ENCODE measurements around the gene DUSP2.

The DUSP2 gene

GRCh38 chr2:96113367-96113677 is 31.9 kb downstream of the DUSP2 start:
- DNase-seq = no peak

GRCh38 chr2:96112501-96113366 is 32.5 kb downstream of the DUSP2 start:
- DNase-seq = no peak

- DNase-seq = no peak
Measured at GRCh38 chr2:96111823-96112500, 33.3 kb downstream of the DUSP2 start.

GRCh38 chr2:96111257-96111640 is 34.0 kb downstream of the DUSP2 start:
- DNase-seq = no peak

- DNase-seq = no peak
Measured at GRCh38 chr2:96110621-96111256, 34.5 kb downstream of the DUSP2 start.

- DNase-seq = no peak
Measured at GRCh38 chr2:96109931-96110511, 35.2 kb downstream of the DUSP2 start.

GRCh38 chr2:96109361-96109680 is 35.9 kb downstream of the DUSP2 start:
- DNase-seq = no peak

GRCh38 chr2:96108541-96109360 is 36.5 kb downstream of the DUSP2 start:
- DNase-seq = no peak

- no peak for DNase-seq
Measured at GRCh38 chr2:96108151-96108540, 37.1 kb downstream of the DUSP2 start.

GRCh38 chr2:96107708-96108065 is 37.6 kb downstream of the DUSP2 start:
- DNase-seq = no peak

- DNase-seq = no peak
Measured at GRCh38 chr2:96106991-96107707, 38.1 kb downstream of the DUSP2 start.

GRCh38 chr2:96105994-96106715 is 39.1 kb downstream of the DUSP2 start:
- DNase-seq = no peak

GRCh38 chr2:96105152-96105915 is 39.9 kb downstream of the DUSP2 start:
- no peak for DNase-seq

GRCh38 chr2:96104487-96104861 is 40.8 kb downstream of the DUSP2 start:
- DNase-seq = no peak

- no peak for DNase-seq
Measured at GRCh38 chr2:96103761-96104486, 41.3 kb downstream of the DUSP2 start.

- no peak for DNase-seq
Measured at GRCh38 chr2:96103187-96103601, 42.0 kb downstream of the DUSP2 start.

- no peak for DNase-seq
Measured at GRCh38 chr2:96102596-96103186, 42.5 kb downstream of the DUSP2 start.

GRCh38 chr2:96100893-96101304 is 44.3 kb downstream of the DUSP2 start:
- no peak for DNase-seq
